Peyer's patch (tissue), 4 donors: ENCODE results near the gene EME2. TPM values are rescaled to one million over a fixed set of nuclear protein-coding genes. Genes with fewer than 3 reads are reported as not detected.
A peak's percentile ranks its signal among the peaks of the same experiment; 100 is the strongest.

Experiments
- DNase-seq, 3 donors: peaks; one replicate each; pipeline ENCODE4 v3.0.0-alpha.2; 2017 to 2019
- H3K27ac ChIP-seq, 4 donors: fragments of 200-600 bp; sonication (generic); one replicate each; pipeline ENCODE4 v1.5.1; 2016 to 2019
- H3K27me3 ChIP-seq, 2 donors: fragments of 200-600 bp; sonication (generic); one replicate each; pipeline ENCODE4 v1.5.1; 2019
- H3K36me3 ChIP-seq, 3 donors: fragments of 200-600 bp; sonication (generic); one replicate each; pipeline ENCODE4 v1.5.1; 2016 to 2019
- H3K4me1 ChIP-seq, 4 donors: fragments of 200-600 bp; sonication (generic); one replicate each; pipeline ENCODE4 v1.5.1; 2016 to 2019
- H3K4me3 ChIP-seq, 4 donors: fragments of 200-600 bp; sonication (generic); 1 replicate in 3 of 4; 2 replicates in 1 of 4; pipeline ENCODE4 v1.5.1; 2016 to 2019; ENCODE audit warnings: mild to moderate bottlenecking in 1 of 4
- H3K9me3 ChIP-seq, 4 donors: fragments of 200-600 bp; sonication (generic); one replicate each; pipeline ENCODE4 v1.5.1; 2016 to 2019; ENCODE audit warnings: mild to moderate bottlenecking in 1 of 4
- CTCF ChIP-seq, 6 experiments: fragments of 450-650 bp in 4 of 6; fragments of 200-600 bp in 2 of 6; sonication (generic) in 1 of 6; IDR thresholded peaks; one replicate each; pipeline ENCODE4 v1.5.1; 2017 to 2019; ENCODE audit warnings: antibody characterized with exemption in 6 of 6, mild to moderate bottlenecking in 3 of 6, moderate library complexity in 1 of 6
- POLR2A ChIP-seq, 2 donors: fragments of 450-650 bp; IDR thresholded peaks; one replicate each; pipeline ENCODE4 v1.5.1; 2017; ENCODE audit warnings: antibody characterized with exemption in 2 of 2, mild to moderate bottlenecking in 2 of 2, moderate library complexity in 2 of 2
- total RNA-seq, 4 donors: library from RNA; depleted of rRNA; stranded (reverse); fragments of >200 nt; gene quantifications; one replicate each; pipeline ENCODE4 v1.1.0, GENCODE V29; 2016

The EME2 gene
- total RNA-seq, 4 donors from 2014 or later: 54.6 to 99.9 (median 67.0) TPM

- H3K9me3 ChIP-seq: no peaks in the 10 kb centered on the region
- peaks cover 0 to 9% (median 3%) of the 10 kb centered on the region in 4 donors for H3K4me1 ChIP-seq
- DNase-seq: peak in 1 of 3 donors; percentile 70
- H3K27ac ChIP-seq: peak overlapping the region in 3 of 4 donors; percentile 51 to 84 (median 68)
- TF ChIP-seq POLR2A (IDR thresholded peaks at IDR 0.05) (peak; percentile 7 to 24), CTCF (IDR thresholded peaks at IDR 0.05) (no peak)
- H3K27me3 ChIP-seq: no peaks in the 10 kb centered on the region
- H3K4me3 ChIP-seq: peak overlapping the region in 2 of 4 donors; percentile 8 to 25
- peaks cover 0 to 47% (median 0%) of the 10 kb centered on the region in 3 donors for H3K36me3 ChIP-seq
These were observed 14.7 kb upstream of the EME2 start for GRCh38 chr16:1757714-1758461.

- TF ChIP-seq POLR2A (IDR thresholded peaks at IDR 0.05): no peak
- TF ChIP-seq CTCF (IDR thresholded peaks at IDR 0.05): no peak
- H3K4me1 ChIP-seq: peaks cover 0 to 9% (median 3%) of the 10 kb centered on the region in 4 donors
- no peaks in the 10 kb centered on the region for H3K9me3 ChIP-seq
- H3K4me3 ChIP-seq: no peak overlapping the region
- H3K36me3 ChIP-seq: peaks cover 0 to 53% (median 0%) of the 10 kb centered on the region in 3 donors
- no peaks in the 10 kb centered on the region for H3K27me3 ChIP-seq
- H3K27ac ChIP-seq: no peak overlapping the region
- DNase-seq: no peak
These were observed 13.7 kb upstream of the EME2 start for GRCh38 chr16:1758923-1759322.

GRCh38 chr16:1759511-1759910, 13.1 kb upstream of the EME2 start:
- no peaks in the 10 kb centered on the region for H3K9me3 ChIP-seq
- H3K36me3 ChIP-seq: peaks cover 0 to 59% (median 0%) of the 10 kb centered on the region in 3 donors
- no peak overlapping the region for H3K27ac ChIP-seq
- no peak overlapping the region for H3K4me3 ChIP-seq
- peaks cover 0 to 9% (median 3%) of the 10 kb centered on the region in 4 donors for H3K4me1 ChIP-seq
- no peaks in the 10 kb centered on the region for H3K27me3 ChIP-seq
- peak in 1 of 3 donors; percentile 43 for DNase-seq
- no peak for TF ChIP-seq CTCF (IDR thresholded peaks at IDR 0.05)
- no peak for TF ChIP-seq POLR2A (IDR thresholded peaks at IDR 0.05)

- Histone ChIP-seq H3K4me1 (peaks cover 0 to 9% (median 3%) of the 10 kb centered on the region in 4 donors), H3K9me3 (no peaks in the 10 kb centered on the region), H3K27ac (no peak overlapping the region), H3K27me3 (no peaks in the 10 kb centered on the region), H3K36me3 (peaks cover 0 to 69% (median 0%) of the 10 kb centered on the region in 3 donors), H3K4me3 (no peak overlapping the region)
- no peak for DNase-seq
- no peak for TF ChIP-seq CTCF (IDR thresholded peaks at IDR 0.05)
- no peak for TF ChIP-seq POLR2A (IDR thresholded peaks at IDR 0.05)
These were observed 11.7 kb upstream of the EME2 start for GRCh38 chr16:1760911-1761310.

GRCh38 chr16:1761751-1762150, 10.9 kb upstream of the EME2 start:
- TF ChIP-seq CTCF (IDR thresholded peaks at IDR 0.05) (no peak), POLR2A (IDR thresholded peaks at IDR 0.05) (no peak)
- Histone ChIP-seq H3K4me3 (no peak overlapping the region), H3K4me1 (peaks cover 0 to 9% (median 3%) of the 10 kb centered on the region in 4 donors), H3K27me3 (no peaks in the 10 kb centered on the region), H3K9me3 (no peaks in the 10 kb centered on the region), H3K27ac (no peak overlapping the region), H3K36me3 (peaks cover 0 to 78% (median 0%) of the 10 kb centered on the region in 3 donors)
- no peak for DNase-seq
